Glutamatergic neuron (in vitro differentiated cells): ENCODE results near the gene CAPN1. TPM values are rescaled to one million over a fixed set of nuclear protein-coding genes. Genes with fewer than 3 reads are reported as not detected.
A peak's percentile ranks its signal among the peaks of the same experiment; 100 is the strongest.
"Not testable (repeated sequence)": the region's sequence is repeated elsewhere in the genome, so short reads cannot be mapped to it uniquely, and the experiment has no call there.

Source experiments
- DNase-seq: peaks from one replicate; pipeline ENCODE4 v3.0.0; 2022
- H3K27ac Mint-ChIP-seq: one replicate; pipeline ENCODE4 v1.8.0; 2020; ENCODE audit warnings: mild to moderate bottlenecking, mixed read lengths, inconsistent platforms; ENCODE audit not compliant: unreplicated experiment
- H3K27me3 Mint-ChIP-seq: one replicate; pipeline ENCODE4 v1.8.0; 2020; ENCODE audit warnings: mild to moderate bottlenecking, moderate library complexity, mixed read lengths, inconsistent platforms; ENCODE audit not compliant: unreplicated experiment
- H3K36me3 Mint-ChIP-seq: one replicate; pipeline ENCODE4 v1.8.0; 2020; ENCODE audit warnings: mild to moderate bottlenecking, mixed read lengths, inconsistent platforms; ENCODE audit not compliant: unreplicated experiment
- H3K4me1 Mint-ChIP-seq: one replicate; pipeline ENCODE4 v1.8.0; 2020; ENCODE audit warnings: mild to moderate bottlenecking, low read depth, mixed read lengths, inconsistent platforms; ENCODE audit not compliant: unreplicated experiment
- H3K4me3 Mint-ChIP-seq: one replicate; pipeline ENCODE4 v1.8.0; 2020; ENCODE audit warnings: mild to moderate bottlenecking, mixed read lengths, inconsistent platforms; ENCODE audit not compliant: unreplicated experiment
- H3K9me3 Mint-ChIP-seq: one replicate; pipeline ENCODE4 v1.8.0; 2020; ENCODE audit warnings: mild to moderate bottlenecking, moderate library complexity, mixed read lengths, inconsistent platforms; ENCODE audit not compliant: unreplicated experiment
- total RNA-seq: library from RNA; stranded (reverse); fragmentation: NEBNext Ultra II Directional; extraction: Animal tissue kit (Norgen Biotek cat#: 25700); gene quantifications from one replicate; pipeline ENCODE4 v1.2.1, GENCODE V29; 2021; ENCODE audit not compliant: unreplicated experiment
- TF ChIP-seq, protein P1 (sequence below): fragments of 200-600 bp; sonication (generic); IDR thresholded peaks from one replicate; pipeline ENCODE4 v1.5.0; 2021; ENCODE audit not compliant: partially characterized antibody, unreplicated experiment

Gene CAPN1
- total RNA-seq, 1 donor from 2014 or later: 234 TPM

DNA sequence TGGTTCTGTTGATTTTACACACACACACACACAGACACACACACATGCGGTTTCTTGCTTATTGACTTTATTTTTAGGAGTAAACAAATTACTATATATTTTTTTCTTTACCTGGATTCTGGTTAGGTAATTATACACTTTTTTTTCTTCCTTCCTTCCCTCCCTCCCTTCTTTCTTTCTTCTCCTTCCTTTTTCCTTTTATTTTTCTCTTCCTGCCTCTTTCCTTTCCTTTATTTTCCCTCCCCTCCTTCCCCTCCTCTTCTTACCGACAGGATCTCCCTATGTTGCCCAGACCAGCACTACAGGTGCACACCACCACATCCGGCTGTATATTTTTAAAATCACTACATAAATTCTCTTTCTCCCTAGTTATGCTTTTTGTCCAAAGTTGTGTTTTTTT, 14.8 kb upstream of the CAPN1 start:
- Mint-ChIP-seq H3K4me3 (no peak overlapping the region), H3K9me3 (peaks cover 2% of the 10 kb centered on the region), H3K27ac (no peak overlapping the region), H3K4me1 (peaks cover 4% of the 10 kb centered on the region), H3K36me3 (no peaks in the 10 kb centered on the region), H3K27me3 (peaks cover 3% of the 10 kb centered on the region)
- TF ChIP-seq, protein P1, sequence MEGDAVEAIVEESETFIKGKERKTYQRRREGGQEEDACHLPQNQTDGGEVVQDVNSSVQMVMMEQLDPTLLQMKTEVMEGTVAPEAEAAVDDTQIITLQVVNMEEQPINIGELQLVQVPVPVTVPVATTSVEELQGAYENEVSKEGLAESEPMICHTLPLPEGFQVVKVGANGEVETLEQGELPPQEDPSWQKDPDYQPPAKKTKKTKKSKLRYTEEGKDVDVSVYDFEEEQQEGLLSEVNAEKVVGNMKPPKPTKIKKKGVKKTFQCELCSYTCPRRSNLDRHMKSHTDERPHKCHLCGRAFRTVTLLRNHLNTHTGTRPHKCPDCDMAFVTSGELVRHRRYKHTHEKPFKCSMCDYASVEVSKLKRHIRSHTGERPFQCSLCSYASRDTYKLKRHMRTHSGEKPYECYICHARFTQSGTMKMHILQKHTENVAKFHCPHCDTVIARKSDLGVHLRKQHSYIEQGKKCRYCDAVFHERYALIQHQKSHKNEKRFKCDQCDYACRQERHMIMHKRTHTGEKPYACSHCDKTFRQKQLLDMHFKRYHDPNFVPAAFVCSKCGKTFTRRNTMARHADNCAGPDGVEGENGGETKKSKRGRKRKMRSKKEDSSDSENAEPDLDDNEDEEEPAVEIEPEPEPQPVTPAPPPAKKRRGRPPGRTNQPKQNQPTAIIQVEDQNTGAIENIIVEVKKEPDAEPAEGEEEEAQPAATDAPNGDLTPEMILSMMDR: no peak
- no peak for DNase-seq

DNA sequence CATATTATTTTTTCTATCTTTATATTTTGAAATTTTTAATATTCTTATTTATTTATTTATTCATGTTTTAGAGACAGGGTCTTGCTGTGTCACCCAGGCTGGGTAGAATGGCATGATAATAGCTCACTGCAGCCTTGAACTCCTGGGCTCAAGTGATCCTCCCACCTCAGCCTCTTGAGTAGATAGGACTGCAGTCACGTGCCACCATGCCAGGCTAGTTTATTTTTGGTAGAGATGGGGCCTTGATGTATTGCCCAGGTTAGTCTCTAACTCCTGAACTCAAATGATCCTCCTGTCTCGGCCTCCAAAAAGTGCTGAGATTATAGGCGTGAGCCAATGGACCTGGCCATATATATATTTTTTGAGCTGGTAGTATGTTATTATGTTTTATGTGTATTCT, 14.1 kb upstream of the CAPN1 start:
- no peak overlapping the region for H3K4me3 Mint-ChIP-seq
- TF ChIP-seq, protein P1: no peak
- peaks cover 4% of the 10 kb centered on the region for H3K4me1 Mint-ChIP-seq
- no peaks in the 10 kb centered on the region for H3K36me3 Mint-ChIP-seq
- H3K27ac Mint-ChIP-seq: no peak overlapping the region
- no peak for DNase-seq
- peaks cover 2% of the 10 kb centered on the region for H3K9me3 Mint-ChIP-seq
- peaks cover 3% of the 10 kb centered on the region for H3K27me3 Mint-ChIP-seq

DNA sequence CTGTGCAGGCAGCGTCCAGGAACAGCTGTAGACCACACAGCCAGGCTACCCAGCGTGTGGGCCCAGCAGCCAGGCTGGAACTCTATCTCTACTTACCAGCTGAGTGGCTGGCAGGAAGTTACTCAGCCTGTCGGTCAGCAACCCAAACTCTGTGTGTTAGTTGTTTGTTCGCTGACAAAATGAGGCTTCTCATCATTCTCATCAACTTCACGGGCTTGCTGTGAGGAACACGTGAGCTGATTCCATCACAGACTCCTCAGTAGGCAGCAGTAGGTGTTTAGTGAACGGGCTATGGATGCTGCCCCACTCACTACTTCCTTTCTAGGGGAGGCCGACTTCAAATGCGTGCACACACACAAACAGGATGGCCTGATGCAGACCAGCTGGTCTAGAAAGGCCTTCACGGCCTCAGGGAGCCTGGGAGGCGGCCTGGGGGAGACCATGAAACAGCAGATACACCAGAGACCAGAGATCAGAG, 12.5 kb upstream of the CAPN1 start:
- no peak for DNase-seq
- Mint-ChIP-seq H3K27ac (peak overlapping the region; percentile 49), H3K36me3 (no peaks in the 10 kb centered on the region), H3K4me1 (peaks cover 4% of the 10 kb centered on the region), H3K9me3 (peaks cover 2% of the 10 kb centered on the region), H3K4me3 (no peak overlapping the region), H3K27me3 (peaks cover 7% of the 10 kb centered on the region)
- TF ChIP-seq, protein P1: no peak

DNA sequence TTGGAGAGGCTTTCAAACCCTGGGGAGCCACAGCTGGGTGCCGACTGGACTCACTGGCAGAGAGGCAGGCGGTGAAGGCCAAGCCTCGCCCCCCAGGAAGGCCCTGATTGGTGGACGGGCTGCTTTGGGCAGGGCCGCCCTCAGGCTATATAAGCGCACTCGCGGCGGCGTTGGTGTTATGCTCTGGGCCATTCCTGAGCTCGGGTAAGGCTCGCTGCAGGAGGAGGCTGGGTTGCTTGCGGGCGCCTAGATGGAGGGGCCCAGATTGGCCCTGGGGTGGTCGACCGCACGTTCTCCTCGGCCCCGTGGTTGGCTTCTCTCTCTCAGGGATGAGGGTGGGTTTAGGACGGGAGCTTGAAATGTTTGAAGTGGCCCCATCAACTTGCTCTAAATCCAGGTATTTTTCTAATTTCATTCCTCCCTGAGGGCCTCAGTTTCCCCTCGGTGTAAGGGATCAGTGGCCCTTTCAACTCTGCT, 11.6 kb upstream of the CAPN1 start, which contains the start of gene SPDYC:
SPDYC (plus strand) TSS at position 176 of the 477 bp plus-strand sequence. CDS start 1,125 bp downstream, outside the sequence.
- Mint-ChIP-seq H3K4me1 (peaks cover 10% of the 10 kb centered on the region), H3K4me3 (no peak within 1 kb of the TSS), H3K36me3 (no peaks in the 10 kb centered on the region), H3K27ac (peak within 1 kb of the TSS; percentile 49), H3K27me3 (peaks cover 7% of the 10 kb centered on the region), H3K9me3 (peaks cover 5% of the 10 kb centered on the region)
- TF ChIP-seq, protein P1: no peak
- no peak for DNase-seq

DNA sequence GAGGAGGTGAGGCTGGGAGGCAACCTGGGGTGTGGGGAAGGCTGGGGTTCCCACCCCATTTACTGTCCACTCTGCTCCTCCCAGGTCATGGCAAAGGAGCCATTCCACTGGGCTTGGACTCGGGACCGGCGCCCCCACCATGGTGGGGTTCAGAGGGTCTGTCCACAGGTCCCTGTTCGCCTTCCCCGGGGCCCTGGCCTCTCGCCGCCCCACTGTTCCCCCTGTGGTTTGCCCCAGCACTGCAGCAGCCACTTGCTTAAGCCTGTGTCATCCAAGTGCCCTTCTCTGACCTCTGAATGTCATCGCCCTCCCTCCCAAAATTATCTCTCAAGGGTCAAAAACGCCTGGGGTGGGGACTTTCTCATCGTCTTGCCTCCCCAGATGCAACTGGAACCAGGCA, 9.1 kb upstream of the CAPN1 start:
- Mint-ChIP-seq H3K4me3 (no peak overlapping the region), H3K27ac (no peak overlapping the region), H3K9me3 (peaks cover 7% of the 10 kb centered on the region), H3K27me3 (peaks cover 4% of the 10 kb centered on the region), H3K36me3 (no peaks in the 10 kb centered on the region), H3K4me1 (peaks cover 10% of the 10 kb centered on the region)
- DNase-seq: no peak
- TF ChIP-seq, protein P1: no peak

DNA sequence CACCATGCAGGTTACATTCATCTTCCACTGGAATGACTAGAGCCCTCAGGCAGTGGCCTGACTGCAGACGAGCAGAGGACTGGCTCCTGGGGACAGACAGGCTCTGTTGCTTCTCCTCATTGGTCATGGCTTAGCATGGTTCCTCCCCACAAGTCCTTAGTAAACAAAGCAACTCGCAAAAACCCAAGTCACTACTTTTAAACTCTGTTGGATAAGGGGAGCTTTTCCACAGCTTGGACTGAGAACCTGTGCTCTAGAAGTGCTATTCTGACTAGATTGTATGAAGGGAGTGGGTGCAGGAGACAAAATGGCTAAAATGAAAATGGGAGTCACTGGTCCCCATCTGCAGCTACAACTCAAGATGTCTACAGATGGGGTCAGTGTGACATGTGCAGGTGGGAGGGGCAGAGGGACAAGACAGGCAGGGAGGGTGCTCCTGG, 7.1 kb upstream of the CAPN1 start:
- H3K36me3 Mint-ChIP-seq, H3K9me3 Mint-ChIP-seq, DNase-seq, H3K4me1 Mint-ChIP-seq, H3K4me3 Mint-ChIP-seq, H3K27ac Mint-ChIP-seq, H3K27me3 Mint-ChIP-seq: not testable (repeated sequence)
